Smooth muscle cell (in vitro differentiated cells): ENCODE results near the gene PPFIA1. TPM values are rescaled to one million over a fixed set of nuclear protein-coding genes. Genes with fewer than 3 reads are reported as not detected.

Source experiments
- DNase-seq: peaks from one replicate; lab custom pipeline; 2025; ENCODE audit not compliant: unreplicated experiment; lab: John Stamatoyannopoulos, UW
- H2AFZ ChIP-seq: fragments of 200-600 bp; sonication (generic); 2 replicates; pipeline ENCODE4 v1.6.0; 2016; ENCODE audit warnings: antibody characterized with exemption, low read depth, mild to moderate bottlenecking
- H3F3A ChIP-seq: fragments of 200-600 bp; sonication (generic); 2 replicates; pipeline ENCODE4 v1.6.0; 2017; ENCODE audit warnings: antibody characterized with exemption, low read depth
- H3K27ac ChIP-seq: fragments of 200-600 bp; sonication (generic); 2 replicates; pipeline ENCODE4 v1.5.1; 2016; ENCODE audit warnings: low read depth, mild to moderate bottlenecking
- H3K27me3 ChIP-seq: fragments of 200-600 bp; sonication (generic); 2 replicates; pipeline ENCODE4 v1.6.1; 2016; ENCODE audit warnings: low read depth, mild to moderate bottlenecking
- H3K36me3 ChIP-seq: fragments of 200-600 bp; sonication (generic); 2 replicates; pipeline ENCODE4 v1.5.1; 2016; ENCODE audit warnings: low read depth
- H3K4me1 ChIP-seq: fragments of 200-600 bp; sonication (generic); 2 replicates; pipeline ENCODE4 v1.5.1; 2016; ENCODE audit warnings: low read depth
- H3K4me2 ChIP-seq: fragments of 200-600 bp; sonication (generic); 2 replicates; pipeline ENCODE4 v1.6.0; 2016; ENCODE audit warnings: mild to moderate bottlenecking
- H3K4me3 ChIP-seq: fragments of 200-600 bp; sonication (generic); 2 replicates; pipeline ENCODE4 v1.5.1; 2016; ENCODE audit warnings: mild to moderate bottlenecking
- H3K79me2 ChIP-seq: fragments of 200-600 bp; sonication (generic); 2 replicates; pipeline ENCODE4 v1.6.0; 2016; ENCODE audit warnings: low read depth, mild to moderate bottlenecking
- H3K9ac ChIP-seq: fragments of 200-600 bp; sonication (generic); 2 replicates; pipeline ENCODE4 v1.6.0; 2016; ENCODE audit warnings: low read depth
- H3K9me3 ChIP-seq: fragments of 200-600 bp; sonication (generic); replicated peaks from 2 replicates; pipeline ENCODE4 v1.5.1; 2016; ENCODE audit warnings: low read depth
- H4K20me1 ChIP-seq: fragments of 200-600 bp; sonication (generic); 2 replicates; pipeline ENCODE4 v1.6.0; 2016; ENCODE audit warnings: low read depth
- WGBS: methylation state at CpG from one replicate; pipeline ENCODE4 v1.1.7; 2016; ENCODE audit warnings: low lambda C conversion rate; 5-methylcytosine and 5-hydroxymethylcytosine counted together
- polyA plus RNA-seq: library from polyadenylated mRNA; unstranded; fragments of >200 nt; fragmentation: Nextera tagmentation; extraction: Ambion mirVana; gene quantifications from 2 replicates; pipeline ENCODE4 v1.2.1, GENCODE V29; 2016
- total RNA-seq: library from RNA; depleted of rRNA; stranded (reverse); fragments of >200 nt; gene quantifications from 2 replicates; pipeline ENCODE4 v1.2.3, GENCODE V29; 2014
- TF ChIP-seq, protein P1 (sequence below): fragments of 200-600 bp; sonication (generic); IDR thresholded peaks from 2 replicates; pipeline ENCODE4 v1.5.1; 2017; ENCODE audit warnings: borderline replicate concordance, mild to moderate bottlenecking, antibody characterized with exemption; ENCODE audit not compliant: insufficient read depth, poor library complexity, severe bottlenecking

Gene PPFIA1
- total and polyA plus RNA-seq, 2 experiments from 2014 or later, result 23.8 to 48.2 TPM

DNA sequence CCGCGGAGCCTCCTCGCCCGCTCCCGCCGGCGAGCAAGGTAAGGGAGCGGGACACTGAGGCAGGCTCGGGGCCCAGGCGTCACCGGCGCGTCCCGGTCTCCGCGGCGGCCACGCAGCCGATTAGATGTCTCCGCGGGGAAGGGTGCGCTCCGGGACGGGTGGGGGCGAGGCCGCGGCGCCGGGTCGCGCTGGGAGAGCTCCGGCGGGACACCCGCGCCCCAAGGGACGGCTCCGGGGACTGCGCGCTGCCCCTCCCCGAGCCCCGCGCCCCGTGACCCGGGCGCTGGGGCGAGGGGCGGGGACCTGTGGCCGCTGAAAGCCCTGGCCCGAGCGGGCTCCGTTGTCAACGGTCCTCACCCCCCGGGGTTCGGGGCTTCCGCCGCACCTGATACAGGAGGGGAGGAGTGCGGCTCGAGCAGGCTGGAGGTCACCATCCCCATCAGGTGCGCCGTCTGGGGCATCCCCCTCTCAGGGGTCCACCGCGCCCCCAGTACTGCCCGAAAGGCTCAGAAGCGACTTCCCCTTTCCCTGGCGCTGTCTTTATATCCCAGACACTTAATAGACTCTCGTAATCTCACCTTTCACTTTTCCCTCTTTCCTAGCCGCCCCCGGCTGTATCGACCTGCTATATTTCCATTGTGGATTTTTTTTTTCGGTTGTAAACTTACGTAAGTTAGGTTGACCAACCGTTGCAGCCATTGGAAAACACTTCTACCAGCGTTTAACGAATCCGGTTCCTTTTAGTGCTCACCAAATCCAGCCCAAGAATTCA is 573 bp downstream of the PPFIA1 start:
- H3K4me3 ChIP-seq, result peak overlapping the region; percentile 80
- peaks cover 49% of the 10 kb centered on the region for H4K20me1 ChIP-seq
- peak overlapping the region; percentile 17 for H2AFZ ChIP-seq
- peaks cover 4% of the 10 kb centered on the region for H3K4me1 ChIP-seq
- H3K36me3 ChIP-seq, result peaks cover 14% of the 10 kb centered on the region
- no peaks in the 10 kb centered on the region for H3F3A ChIP-seq
- peak overlapping the region; percentile 100 for H3K4me2 ChIP-seq
- no peaks in the 10 kb centered on the region for H3K9me3 ChIP-seq
- H3K27me3 ChIP-seq, result no peaks in the 10 kb centered on the region
- peak overlapping the region; percentile 62 for H3K27ac ChIP-seq
- peaks cover 54% of the 10 kb centered on the region for H3K79me2 ChIP-seq
- TF ChIP-seq, protein P1, sequence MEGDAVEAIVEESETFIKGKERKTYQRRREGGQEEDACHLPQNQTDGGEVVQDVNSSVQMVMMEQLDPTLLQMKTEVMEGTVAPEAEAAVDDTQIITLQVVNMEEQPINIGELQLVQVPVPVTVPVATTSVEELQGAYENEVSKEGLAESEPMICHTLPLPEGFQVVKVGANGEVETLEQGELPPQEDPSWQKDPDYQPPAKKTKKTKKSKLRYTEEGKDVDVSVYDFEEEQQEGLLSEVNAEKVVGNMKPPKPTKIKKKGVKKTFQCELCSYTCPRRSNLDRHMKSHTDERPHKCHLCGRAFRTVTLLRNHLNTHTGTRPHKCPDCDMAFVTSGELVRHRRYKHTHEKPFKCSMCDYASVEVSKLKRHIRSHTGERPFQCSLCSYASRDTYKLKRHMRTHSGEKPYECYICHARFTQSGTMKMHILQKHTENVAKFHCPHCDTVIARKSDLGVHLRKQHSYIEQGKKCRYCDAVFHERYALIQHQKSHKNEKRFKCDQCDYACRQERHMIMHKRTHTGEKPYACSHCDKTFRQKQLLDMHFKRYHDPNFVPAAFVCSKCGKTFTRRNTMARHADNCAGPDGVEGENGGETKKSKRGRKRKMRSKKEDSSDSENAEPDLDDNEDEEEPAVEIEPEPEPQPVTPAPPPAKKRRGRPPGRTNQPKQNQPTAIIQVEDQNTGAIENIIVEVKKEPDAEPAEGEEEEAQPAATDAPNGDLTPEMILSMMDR, result no peak
- WGBS, result 3% methylated on average over 27 of the region's 75 CpGs
- peak; percentile 24 for DNase-seq
- H3K9ac ChIP-seq, result peak overlapping the region; percentile 90

- H3F3A ChIP-seq, result no peaks in the 10 kb centered on the region
- no peaks in the 10 kb centered on the region for H3K9me3 ChIP-seq
- DNase-seq, result no peak
- peak overlapping the region; percentile 100 for H3K4me2 ChIP-seq
- no peak overlapping the region for H3K27ac ChIP-seq
- peaks cover 4% of the 10 kb centered on the region for H3K4me1 ChIP-seq
- TF ChIP-seq, protein P1, result no peak
- WGBS, result 9% methylated on average over 2 of the region's 2 CpGs
- peaks cover 14% of the 10 kb centered on the region for H3K36me3 ChIP-seq
- peaks cover 55% of the 10 kb centered on the region for H4K20me1 ChIP-seq
- no peaks in the 10 kb centered on the region for H3K27me3 ChIP-seq
- H3K79me2 ChIP-seq, result peaks cover 59% of the 10 kb centered on the region
- H2AFZ ChIP-seq, result no peak overlapping the region
- H3K9ac ChIP-seq, result no peak overlapping the region
- peak overlapping the region; percentile 80 for H3K4me3 ChIP-seq
Observed at GRCh38 chr11:70271649-70271953, 1.1 kb downstream of the PPFIA1 start.

GRCh38 chr11:70272009-70272408 is 1.5 kb downstream of the PPFIA1 start:
- no peaks in the 10 kb centered on the region for H3K27me3 ChIP-seq
- peak overlapping the region; percentile 80 for H3K4me3 ChIP-seq
- TF ChIP-seq, protein P1, result no peak
- no peak overlapping the region for H2AFZ ChIP-seq
- H4K20me1 ChIP-seq, result peaks cover 56% of the 10 kb centered on the region
- no peak overlapping the region for H3K27ac ChIP-seq
- no peak for DNase-seq
- no peak overlapping the region for H3K9ac ChIP-seq
- peaks cover 63% of the 10 kb centered on the region for H3K79me2 ChIP-seq
- H3K4me2 ChIP-seq, result peak overlapping the region; percentile 100
- WGBS, result 87% methylated on average over 7 of the region's 7 CpGs
- H3K36me3 ChIP-seq, result peaks cover 14% of the 10 kb centered on the region
- no peaks in the 10 kb centered on the region for H3F3A ChIP-seq
- H3K9me3 ChIP-seq, result no peaks in the 10 kb centered on the region
- peaks cover 4% of the 10 kb centered on the region for H3K4me1 ChIP-seq

- TF ChIP-seq, protein P1, result no peak
- DNase-seq, result no peak
- H2AFZ ChIP-seq, result no peak overlapping the region
- no peaks in the 10 kb centered on the region for H3K9me3 ChIP-seq
- peaks cover 13% of the 10 kb centered on the region for H3K36me3 ChIP-seq
- H3K4me3 ChIP-seq, result no peak overlapping the region
- H3K79me2 ChIP-seq, result peaks cover 73% of the 10 kb centered on the region
- no peaks in the 10 kb centered on the region for H3K4me1 ChIP-seq
- WGBS, result 99% methylated on average over 8 of the region's 8 CpGs
- no peaks in the 10 kb centered on the region for H3K27me3 ChIP-seq
- H3K27ac ChIP-seq, result no peak overlapping the region
- H4K20me1 ChIP-seq, result peaks cover 87% of the 10 kb centered on the region
- H3K4me2 ChIP-seq, result no peak overlapping the region
- H3F3A ChIP-seq, result no peaks in the 10 kb centered on the region
- H3K9ac ChIP-seq, result no peak overlapping the region
Observed at GRCh38 chr11:70278994-70279393, 8.5 kb downstream of the PPFIA1 start.
